HL-60 (cell line): ENCODE results near the gene ATE1.

Experiments used
- DNase-seq, 2 experiments: peaks; one replicate each; pipeline ENCODE4 v3.0.0-alpha.2; 2010 to 2020; ENCODE audit warnings: low read depth in 1 of 2, low spot score in 1 of 2
- H3K27ac ChIP-seq: fragments of 250-450 bp; sonication (Bioruptor Pico); replicated peaks from 2 replicates; pipeline ENCODE4 v1.5.1; 2020; ENCODE audit warnings: mild to moderate bottlenecking, moderate library complexity
- H3K27me3 ChIP-seq: fragments of 250-450 bp; sonication (Bioruptor Pico); 2 replicates; pipeline ENCODE4 v1.5.1; 2021; ENCODE audit warnings: mild to moderate bottlenecking, moderate library complexity; ENCODE audit not compliant: insufficient read depth, poor library complexity, severe bottlenecking
- H3K4me3 ChIP-seq: replicated peaks from 2 replicates; pipeline ENCODE4 v1.5.1; 2011; ENCODE audit warnings: mild to moderate bottlenecking, control low read depth, low read length; ENCODE audit not compliant: insufficient read depth
- CTCF ChIP-seq: IDR thresholded peaks from one replicate; pipeline ENCODE4 v1.5.1; 2011; ENCODE audit warnings: low read length, control low read depth, inconsistent platforms; ENCODE audit not compliant: insufficient read depth
- GABPA ChIP-seq: IDR thresholded peaks from 2 replicates; pipeline ENCODE4 v1.6.1; 2012; ENCODE audit warnings: low read depth
- POLR2AphosphoS5 ChIP-seq: IDR thresholded peaks from 2 replicates; pipeline ENCODE4 v1.6.1; 2012; ENCODE audit warnings: low read depth
- REST ChIP-seq: IDR thresholded peaks from 2 replicates; pipeline ENCODE4 v1.6.1; 2012; ENCODE audit warnings: low read depth; ENCODE audit not compliant: insufficient replicate concordance
- SPI1 ChIP-seq: IDR thresholded peaks from 2 replicates; pipeline ENCODE4 v1.6.1; 2012; ENCODE audit warnings: low read depth, mild to moderate bottlenecking, borderline replicate concordance

ATE1 gene

DNA sequence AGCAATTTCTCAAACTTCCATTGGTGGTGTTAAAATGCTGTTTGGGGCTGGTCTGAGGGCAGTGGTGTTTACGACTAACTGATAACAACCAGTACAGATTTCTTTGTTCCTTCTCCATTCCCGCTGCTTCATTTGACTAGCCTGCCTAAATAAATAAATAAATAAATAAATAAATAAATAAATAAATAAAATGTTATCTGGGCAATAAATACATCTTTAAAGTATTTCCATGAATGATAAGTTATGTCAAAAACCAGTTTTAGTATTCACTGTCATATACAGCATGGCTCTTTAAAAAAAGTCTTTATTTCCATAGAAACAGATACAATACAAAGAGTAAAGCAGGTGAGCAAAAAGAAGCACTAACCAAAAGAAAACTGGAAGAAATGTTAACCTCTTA, 81.3 kb downstream of the ATE1 start:
- H3K4me3 ChIP-seq, result no peak overlapping the region
- H3K27me3 ChIP-seq, result no peaks in the 10 kb centered on the region
- H3K27ac ChIP-seq, result no peak overlapping the region
- DNase-seq, result no peak
- TF ChIP-seq GABPA (no peak), CTCF (no peak), SPI1 (no peak), REST (no peak), POLR2AphosphoS5 (no peak)

DNA sequence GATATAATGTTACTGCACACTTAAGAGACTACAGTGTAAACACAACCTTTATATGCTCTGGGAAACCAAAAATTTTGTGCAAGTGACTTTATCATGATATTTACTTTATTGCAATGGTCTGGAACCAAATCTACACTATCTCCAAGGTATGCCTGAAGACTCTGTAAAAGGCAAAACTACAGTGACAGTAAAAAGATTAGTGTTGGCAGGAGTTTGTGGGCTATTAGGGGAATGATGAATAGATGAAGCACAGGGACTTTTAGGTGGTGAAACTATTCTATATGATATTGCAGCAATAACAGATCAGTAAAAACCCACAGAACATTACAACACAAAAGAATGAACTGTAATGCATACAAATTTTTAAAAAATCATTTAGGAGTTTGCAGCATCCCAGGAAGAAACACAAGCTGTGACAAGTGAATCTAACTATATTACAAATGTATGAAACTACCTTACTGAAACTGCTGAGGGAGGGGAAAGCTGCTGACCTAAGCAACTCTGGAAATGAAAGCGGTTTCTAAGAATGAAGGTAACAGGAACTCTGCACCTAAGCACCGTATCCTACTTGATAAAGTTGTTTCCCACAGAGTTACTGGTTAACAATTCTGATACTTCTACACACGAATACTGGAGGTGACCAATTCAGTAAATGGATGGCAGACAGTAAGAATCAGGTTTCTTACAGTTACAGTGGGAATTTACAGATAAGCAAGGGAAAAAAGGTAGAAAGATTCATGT, 82.6 kb downstream of the ATE1 start:
- no peak for TF ChIP-seq SPI1
- no peak for TF ChIP-seq POLR2AphosphoS5
- no peak for TF ChIP-seq GABPA
- TF ChIP-seq REST, result no peak
- no peak for TF ChIP-seq CTCF
- Histone ChIP-seq H3K4me3 (no peak overlapping the region), H3K27me3 (no peaks in the 10 kb centered on the region), H3K27ac (peak overlapping the region; percentile 11; the same call in 1 of the 2 replicates)
- DNase-seq, result no peak

GRCh38 chr10:121844537-121844936, 83.3 kb downstream of the ATE1 start:
- Histone ChIP-seq H3K27me3 (no peaks in the 10 kb centered on the region), H3K27ac (no peak overlapping the region), H3K4me3 (no peak overlapping the region)
- TF ChIP-seq SPI1 (no peak), CTCF (no peak), REST (no peak), GABPA (no peak), POLR2AphosphoS5 (no peak)
- no peak for DNase-seq
